ENCODE data around the gene SAG.

SAG gene

DNA sequence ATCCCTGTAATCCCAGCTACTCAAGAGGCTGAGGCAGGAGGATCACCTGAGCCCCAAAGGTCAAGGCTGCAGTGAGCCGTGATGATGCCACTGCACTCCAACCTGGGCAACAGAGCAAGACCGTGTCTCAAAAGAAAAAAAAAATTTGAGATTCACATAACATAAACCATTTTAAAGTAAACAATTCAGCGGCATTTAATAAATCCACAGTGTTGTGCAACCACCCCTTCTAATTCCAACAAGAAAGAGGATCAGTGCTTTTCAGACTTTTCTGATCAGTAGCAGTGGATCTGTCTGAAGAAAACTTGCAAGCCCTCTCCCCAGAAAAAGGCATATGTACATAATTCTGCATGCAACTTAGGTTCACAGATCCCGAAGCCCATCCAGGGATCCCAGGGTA, 7.2 kb upstream of the SAG start:
- ChIA-PET POLR2A (no interaction called here), CTCF (no interaction called here)
- no peak for DNase-seq (ENCODE audit: extremely low spot score)
- no peak for TF ChIP-seq FOXK2 (IDR thresholded peaks at IDR 0.05)
- no peak for TF ChIP-seq SP1 (IDR thresholded peaks at IDR 0.05)
- no peak for TF ChIP-seq HDGF (IDR thresholded peaks at IDR 0.05; ENCODE audit: borderline replicate concordance)
- no peak for TF ChIP-seq ZNF384 (IDR thresholded peaks at IDR 0.05)

DNA sequence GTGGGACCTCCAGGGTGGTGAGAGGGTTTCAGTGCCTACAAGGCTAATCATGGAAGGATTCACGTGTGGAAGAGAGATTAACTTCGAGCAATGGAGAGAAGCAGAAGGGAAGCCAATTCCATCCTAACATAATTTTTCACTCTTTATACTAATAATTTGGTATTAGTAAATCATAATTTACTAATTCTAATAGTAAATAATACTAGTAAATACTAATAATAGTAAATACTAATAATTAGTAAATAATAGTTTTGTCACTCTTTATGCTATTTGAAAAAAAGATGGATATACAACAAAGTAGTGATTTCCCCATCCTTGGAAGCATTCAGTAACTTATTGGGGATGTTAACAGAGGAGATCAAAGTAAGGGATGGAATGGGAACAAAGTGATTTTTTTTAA, 6.4 kb upstream of the SAG start:
- ChIA-PET POLR2A (no interaction called here), CTCF (no interaction called here)
- TF ChIP-seq FOXK2 (IDR thresholded peaks at IDR 0.05) (no peak), BHLHE40 (IDR thresholded peaks at IDR 0.05; ENCODE audit: borderline replicate concordance) (no peak)
- no peak for DNase-seq (ENCODE audit: extremely low spot score)

GRCh38 chr2:233301811-233302210, 5.8 kb upstream of the SAG start:
- ChIA-PET POLR2A (no interaction called here), CTCF (no interaction called here)
- no peak for DNase-seq (ENCODE audit: extremely low spot score)
- TF ChIP-seq FOXK2 (IDR thresholded peaks at IDR 0.05) (no peak), CTBP1 (IDR thresholded peaks at IDR 0.05; ENCODE audit: borderline replicate concordance) (no peak), FOXM1 (IDR thresholded peaks at IDR 0.05; ENCODE audit: borderline replicate concordance) (no peak), BHLHE40 (IDR thresholded peaks at IDR 0.05; ENCODE audit: borderline replicate concordance) (no peak), NFRKB (IDR thresholded peaks at IDR 0.05) (no peak), ARNT (IDR thresholded peaks at IDR 0.05) (no peak), ZNF384 (IDR thresholded peaks at IDR 0.05) (no peak), L3MBTL2 (conservative IDR thresholded peaks at IDR 0.05) (no peak)
- TF ChIP-seq, protein P1, sequence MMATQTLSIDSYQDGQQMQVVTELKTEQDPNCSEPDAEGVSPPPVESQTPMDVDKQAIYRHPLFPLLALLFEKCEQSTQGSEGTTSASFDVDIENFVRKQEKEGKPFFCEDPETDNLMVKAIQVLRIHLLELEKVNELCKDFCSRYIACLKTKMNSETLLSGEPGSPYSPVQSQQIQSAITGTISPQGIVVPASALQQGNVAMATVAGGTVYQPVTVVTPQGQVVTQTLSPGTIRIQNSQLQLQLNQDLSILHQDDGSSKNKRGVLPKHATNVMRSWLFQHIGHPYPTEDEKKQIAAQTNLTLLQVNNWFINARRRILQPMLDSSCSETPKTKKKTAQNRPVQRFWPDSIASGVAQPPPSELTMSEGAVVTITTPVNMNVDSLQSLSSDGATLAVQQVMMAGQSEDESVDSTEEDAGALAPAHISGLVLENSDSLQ (IDR thresholded peaks at IDR 0.05): no peak

DNA sequence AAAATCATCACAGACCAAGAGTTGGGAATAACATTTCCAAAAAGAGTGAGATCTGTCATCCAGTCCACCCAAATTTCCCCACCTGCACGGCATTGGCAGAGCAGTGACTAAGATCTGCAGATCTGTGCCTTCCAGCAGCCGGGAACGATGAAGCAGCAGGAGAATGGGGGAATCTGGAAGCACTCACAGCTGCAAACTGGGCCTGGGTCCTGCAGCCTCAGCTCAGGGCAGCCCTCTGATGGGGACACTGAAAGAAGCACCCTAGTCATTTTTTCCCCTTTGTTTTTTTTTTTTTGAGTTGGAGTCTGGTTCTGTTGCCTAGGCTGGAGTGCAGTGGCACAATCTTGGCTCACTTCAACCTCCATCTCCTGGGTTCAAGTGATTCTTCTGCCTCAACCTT, 4.4 kb upstream of the SAG start:
- DNase-seq (ENCODE audit: extremely low spot score): no peak
- POLR2A ChIA-PET: no interaction called here
- CTCF ChIA-PET: interaction anchor here (0.6 to 0.7 kb wide), 2 partner anchors 69 to 189 kb away, joined by 3 read pairs; no protein-coding TSS in a partner anchor
- TF ChIP-seq BHLHE40 (IDR thresholded peaks at IDR 0.05; ENCODE audit: borderline replicate concordance): no peak
- no peak for TF ChIP-seq NFRKB (IDR thresholded peaks at IDR 0.05)
- TF ChIP-seq CTBP1 (IDR thresholded peaks at IDR 0.05; ENCODE audit: borderline replicate concordance): no peak
- TF ChIP-seq ARNT (IDR thresholded peaks at IDR 0.05): no peak
- no peak for TF ChIP-seq TARDBP (IDR thresholded peaks at IDR 0.05)
- TF ChIP-seq, protein P1 (IDR thresholded peaks at IDR 0.05): no peak
- TF ChIP-seq L3MBTL2 (conservative IDR thresholded peaks at IDR 0.05): no peak
- no peak for TF ChIP-seq FOXM1 (IDR thresholded peaks at IDR 0.05; ENCODE audit: borderline replicate concordance)

DNA sequence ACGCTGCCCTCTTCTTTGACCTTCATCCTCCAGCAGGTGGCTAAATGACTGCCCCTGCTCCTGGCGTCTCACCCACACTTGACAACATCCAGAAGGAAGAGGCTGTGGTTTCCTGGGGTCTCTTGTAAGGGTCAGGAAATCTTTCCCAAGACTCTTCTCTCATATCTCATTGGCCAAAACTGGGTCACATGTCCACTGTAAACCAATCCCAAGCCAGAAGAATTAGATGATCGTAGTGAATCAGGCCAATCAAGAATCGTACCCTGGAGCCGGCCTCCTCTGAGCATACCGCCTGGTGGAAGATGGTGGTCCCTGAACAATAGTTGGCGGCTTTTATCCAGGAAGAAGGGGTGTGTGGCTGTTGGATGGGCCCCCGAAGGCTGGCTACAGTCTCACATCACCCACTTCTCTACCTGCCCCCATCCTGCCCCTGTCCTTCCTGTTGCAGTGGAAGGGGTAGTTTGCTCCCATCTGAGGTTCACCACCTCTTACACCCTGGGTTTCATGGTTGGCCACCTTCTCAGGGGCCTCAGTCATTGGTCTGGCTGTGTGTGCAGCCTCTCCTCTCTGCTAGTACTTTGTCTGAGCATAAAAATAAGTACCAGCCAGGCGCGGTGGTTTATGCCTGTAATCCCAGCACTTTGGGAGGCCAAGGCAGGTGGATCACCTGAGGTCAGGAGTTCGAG, 3.8 kb downstream of the SAG start:
- DNase-seq (ENCODE audit: extremely low spot score): no peak
- POLR2A ChIA-PET: no interaction called here
- TF ChIP-seq LEF1 (IDR thresholded peaks at IDR 0.05; ENCODE audit: borderline replicate concordance): no peak
- no peak for TF ChIP-seq FOXA1 (IDR thresholded peaks at IDR 0.05)
- CTCF ChIA-PET: no interaction called here

DNA sequence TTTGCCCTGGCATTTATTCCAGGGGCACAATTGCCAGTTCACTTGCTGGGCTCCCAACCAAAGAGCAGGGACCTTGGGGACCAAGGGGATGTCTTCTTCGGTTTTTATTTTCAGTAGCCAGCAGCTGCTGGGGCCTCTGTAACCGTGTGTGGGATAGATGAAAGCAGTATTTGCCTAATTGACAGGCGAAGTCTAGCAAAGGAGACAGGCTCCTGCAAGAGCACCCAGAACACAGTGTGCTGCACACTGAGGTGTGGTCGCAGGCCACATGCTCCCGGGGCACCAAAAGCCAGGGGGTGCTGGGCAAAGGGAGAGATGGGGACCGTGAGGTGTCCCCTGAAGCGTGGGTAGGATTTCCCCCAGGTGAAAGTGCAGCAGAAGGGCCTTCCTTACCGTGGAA, 5.3 kb downstream of the SAG start:
- no peak for DNase-seq (ENCODE audit: extremely low spot score)
- TF ChIP-seq FOXM1 (IDR thresholded peaks at IDR 0.05; ENCODE audit: borderline replicate concordance) (no peak), CTBP1 (IDR thresholded peaks at IDR 0.05; ENCODE audit: borderline replicate concordance) (no peak), L3MBTL2 (conservative IDR thresholded peaks at IDR 0.05) (no peak), BHLHE40 (IDR thresholded peaks at IDR 0.05; ENCODE audit: borderline replicate concordance) (no peak), TARDBP (IDR thresholded peaks at IDR 0.05) (no peak), ELF4 (IDR thresholded peaks at IDR 0.05) (no peak), HDGF (IDR thresholded peaks at IDR 0.05; ENCODE audit: borderline replicate concordance) (no peak), NFRKB (IDR thresholded peaks at IDR 0.05) (no peak), ARNT (IDR thresholded peaks at IDR 0.05) (no peak), FOXA1 (IDR thresholded peaks at IDR 0.05) (no peak), ZNF384 (IDR thresholded peaks at IDR 0.05) (no peak), SUZ12 (IDR thresholded peaks at IDR 0.05) (no peak), FOXK2 (IDR thresholded peaks at IDR 0.05) (no peak), LEF1 (IDR thresholded peaks at IDR 0.05; ENCODE audit: borderline replicate concordance) (no peak), SP1 (IDR thresholded peaks at IDR 0.05) (no peak)
- TF ChIP-seq, protein P1 (IDR thresholded peaks at IDR 0.05): no peak
- POLR2A ChIA-PET: no interaction called here
- CTCF ChIA-PET: no interaction called here

DNA sequence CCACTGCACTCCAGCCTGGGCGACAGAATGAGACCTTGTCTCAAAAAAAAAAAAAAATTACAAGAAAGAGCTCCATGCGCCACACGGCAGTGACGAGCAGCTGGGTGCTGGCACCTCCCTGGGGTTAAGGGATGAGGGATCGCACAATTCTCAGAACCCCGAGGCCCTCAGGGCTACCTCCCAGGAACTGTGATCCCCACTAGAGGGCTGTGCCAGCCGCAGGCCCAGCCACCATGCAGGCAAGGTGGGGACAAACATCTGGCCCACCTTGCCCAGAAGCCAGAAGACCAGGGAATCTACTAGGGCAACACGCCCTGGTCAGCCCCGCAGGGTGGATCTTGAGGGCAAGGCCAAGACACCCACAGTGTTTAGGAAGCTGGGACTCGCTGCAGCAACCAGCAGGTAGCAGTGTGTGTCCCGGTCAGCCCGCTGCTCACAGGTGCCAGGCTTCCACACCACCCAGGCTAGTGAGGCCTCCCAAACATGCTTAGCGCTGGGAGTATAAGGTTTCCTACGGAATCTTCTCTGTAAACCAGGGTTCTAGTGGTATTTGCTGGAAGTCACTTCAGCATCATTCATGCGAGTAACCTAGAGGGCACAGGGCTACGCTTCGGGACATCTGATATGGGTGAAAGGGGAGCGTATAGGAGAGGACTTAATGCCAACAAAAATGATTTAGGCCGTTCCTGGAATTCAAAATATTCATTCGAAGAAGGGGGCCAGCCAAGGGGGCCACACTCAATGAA, 6.7 kb downstream of the SAG start:
- ChIA-PET POLR2A (no interaction called here), CTCF (no interaction called here)
- no peak for DNase-seq (ENCODE audit: extremely low spot score)
- TF ChIP-seq FOXA1 (IDR thresholded peaks at IDR 0.05) (no peak), FOXM1 (IDR thresholded peaks at IDR 0.05; ENCODE audit: borderline replicate concordance) (no peak), SUZ12 (IDR thresholded peaks at IDR 0.05) (no peak), FOXK2 (IDR thresholded peaks at IDR 0.05) (no peak), L3MBTL2 (conservative IDR thresholded peaks at IDR 0.05) (no peak)
